ENCODE measurements around the gene ADCY3. TPM values are rescaled to one million over a fixed set of nuclear protein-coding genes. Genes with fewer than 3 reads are reported as not detected.
A peak's percentile ranks its signal among the peaks of the same experiment; 100 is the strongest.

Gene ADCY3
- total RNA-seq, 4 donors from 2014 or later: 29.3 to 51.9 (median 43.1) TPM

- TF ChIP-seq, protein P1, sequence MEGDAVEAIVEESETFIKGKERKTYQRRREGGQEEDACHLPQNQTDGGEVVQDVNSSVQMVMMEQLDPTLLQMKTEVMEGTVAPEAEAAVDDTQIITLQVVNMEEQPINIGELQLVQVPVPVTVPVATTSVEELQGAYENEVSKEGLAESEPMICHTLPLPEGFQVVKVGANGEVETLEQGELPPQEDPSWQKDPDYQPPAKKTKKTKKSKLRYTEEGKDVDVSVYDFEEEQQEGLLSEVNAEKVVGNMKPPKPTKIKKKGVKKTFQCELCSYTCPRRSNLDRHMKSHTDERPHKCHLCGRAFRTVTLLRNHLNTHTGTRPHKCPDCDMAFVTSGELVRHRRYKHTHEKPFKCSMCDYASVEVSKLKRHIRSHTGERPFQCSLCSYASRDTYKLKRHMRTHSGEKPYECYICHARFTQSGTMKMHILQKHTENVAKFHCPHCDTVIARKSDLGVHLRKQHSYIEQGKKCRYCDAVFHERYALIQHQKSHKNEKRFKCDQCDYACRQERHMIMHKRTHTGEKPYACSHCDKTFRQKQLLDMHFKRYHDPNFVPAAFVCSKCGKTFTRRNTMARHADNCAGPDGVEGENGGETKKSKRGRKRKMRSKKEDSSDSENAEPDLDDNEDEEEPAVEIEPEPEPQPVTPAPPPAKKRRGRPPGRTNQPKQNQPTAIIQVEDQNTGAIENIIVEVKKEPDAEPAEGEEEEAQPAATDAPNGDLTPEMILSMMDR (IDR thresholded peaks at IDR 0.05): no peak
- TF ChIP-seq POLR2A (IDR thresholded peaks at IDR 0.05): no peak
- H3K4me3 ChIP-seq (ENCODE audit: low read depth, poor library complexity, severe bottlenecking): no peak overlapping the region
- 98% methylated on average over 2 of the region's 2 CpGs for WGBS, 2 donors
- intact Hi-C loops (cut with DNase I; ENCODE audit: low total_unique reads): no loop called here
- DNase-seq (ENCODE audit: low spot score in 2 of 2): no peak
Measured at GRCh38 chr2:24891201-24891600, 28.8 kb downstream of the ADCY3 start.

- no peak for DNase-seq (ENCODE audit: low spot score in 2 of 2)
- TF ChIP-seq, protein P1 (IDR thresholded peaks at IDR 0.05): no peak
- no peak for TF ChIP-seq POLR2A (IDR thresholded peaks at IDR 0.05)
- whole genome bisulfite sequencing, 2 donors: 90 to 92% methylated on average over 5 of the region's 5 CpGs
- intact Hi-C loops (cut with DNase I; ENCODE audit: low total_unique reads): no loop called here
- no peak overlapping the region for H3K4me3 ChIP-seq (ENCODE audit: low read depth, poor library complexity, severe bottlenecking)
Measured at GRCh38 chr2:24889221-24889620, 30.8 kb downstream of the ADCY3 start.

DNA sequence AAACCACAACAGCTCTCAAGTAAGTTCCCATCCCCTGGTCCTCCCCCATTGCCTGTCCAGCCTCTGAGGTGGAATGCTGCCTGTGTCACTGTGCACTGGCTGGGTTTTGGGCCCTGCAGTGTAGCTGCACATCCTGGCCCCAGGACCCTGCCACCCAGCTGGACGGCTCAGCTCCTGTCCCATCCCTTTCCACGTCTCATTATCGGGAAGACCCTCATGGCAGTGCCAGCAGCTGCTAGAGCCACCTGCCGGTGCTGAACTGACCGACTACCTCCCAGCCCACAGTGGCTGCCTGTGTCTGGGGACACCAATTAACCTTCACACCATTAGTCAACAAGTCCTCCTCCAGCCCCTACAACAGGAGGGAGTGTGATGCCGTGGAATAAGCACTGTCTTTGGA is 31.9 kb downstream of the ADCY3 start:
- TF ChIP-seq POLR2A (IDR thresholded peaks at IDR 0.05): no peak
- TF ChIP-seq, protein P1 (IDR thresholded peaks at IDR 0.05): no peak
- intact Hi-C loops (cut with DNase I; ENCODE audit: low total_unique reads): no loop called here
- H3K4me3 ChIP-seq (ENCODE audit: low read depth, poor library complexity, severe bottlenecking): no peak overlapping the region
- WGBS, 2 donors: 89 to 92% methylated on average over 6 of the region's 6 CpGs
- DNase-seq (ENCODE audit: low spot score in 2 of 2): no peak

DNA sequence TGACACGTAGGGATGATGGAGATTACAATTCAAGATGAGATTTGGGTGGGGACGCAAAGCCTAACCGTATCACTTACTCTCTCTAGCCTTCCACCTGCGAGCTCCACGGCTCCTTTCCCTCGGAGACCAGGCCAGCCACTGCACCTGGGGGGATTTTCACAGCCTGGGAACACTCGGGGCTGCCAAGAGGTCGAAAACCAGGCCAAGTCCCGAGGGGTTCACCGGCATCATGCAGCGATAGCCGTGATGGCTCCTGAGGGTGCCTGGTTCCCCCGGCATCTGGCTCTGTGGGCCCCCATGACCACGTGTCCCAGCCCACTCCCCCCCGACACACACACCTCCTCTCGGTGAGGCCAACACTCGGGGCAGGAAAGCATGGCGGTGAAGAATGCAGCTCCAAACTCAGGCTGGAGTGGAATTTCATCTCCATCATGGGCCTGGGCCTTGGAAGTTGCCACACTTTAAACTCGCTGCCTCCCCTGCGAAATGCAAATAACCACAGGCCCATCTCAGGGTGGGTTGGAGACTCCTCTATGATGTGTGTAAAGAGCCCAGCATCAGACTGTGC is 32.6 kb downstream of the ADCY3 start:
- intact Hi-C loops (cut with DNase I; ENCODE audit: low total_unique reads): no loop called here
- no peak for DNase-seq (ENCODE audit: low spot score in 2 of 2)
- no peak for TF ChIP-seq POLR2A (IDR thresholded peaks at IDR 0.05)
- TF ChIP-seq, protein P1 (IDR thresholded peaks at IDR 0.05): no peak
- WGBS, 2 donors: 91 to 93% methylated on average over 18 to 20 of the region's 20 CpGs
- H3K4me3 ChIP-seq (ENCODE audit: low read depth, poor library complexity, severe bottlenecking): no peak overlapping the region

DNA sequence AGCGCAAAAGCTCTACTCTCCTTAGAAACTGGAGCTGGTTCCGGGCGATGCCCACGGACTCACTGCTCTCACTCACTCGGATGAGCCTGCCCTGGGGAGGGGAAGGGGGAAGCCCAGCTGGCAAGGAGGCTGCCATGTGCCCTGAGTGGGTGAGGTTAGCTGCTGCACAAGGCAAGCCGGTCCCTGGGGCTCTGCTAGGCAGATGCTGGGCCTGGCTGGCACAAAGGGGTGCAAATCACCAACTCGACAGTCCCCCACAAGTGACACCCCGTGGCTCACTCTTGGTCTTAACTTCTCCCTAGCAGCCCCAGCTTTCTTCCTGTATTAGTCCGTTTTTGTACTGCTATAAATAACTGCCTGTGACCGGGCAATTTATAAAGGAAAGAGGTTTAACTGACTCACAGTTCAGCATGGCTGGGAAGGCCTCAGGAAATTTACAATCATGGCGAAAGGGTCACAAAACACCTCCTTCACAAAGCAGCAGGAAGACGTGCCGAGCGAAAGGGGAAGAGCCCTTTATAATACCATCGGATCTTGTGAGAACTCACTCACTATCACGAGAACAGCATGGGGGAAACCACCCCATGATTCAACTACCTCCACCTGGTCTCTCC is 33.2 kb downstream of the ADCY3 start:
- no peak overlapping the region for H3K4me3 ChIP-seq (ENCODE audit: low read depth, poor library complexity, severe bottlenecking)
- DNase-seq (ENCODE audit: low spot score in 2 of 2): no peak
- 71 to 77% methylated on average over 13 to 16 of the region's 16 CpGs for WGBS, 2 donors
- intact Hi-C loops (cut with DNase I; ENCODE audit: low total_unique reads): no loop called here
- TF ChIP-seq, protein P1 (IDR thresholded peaks at IDR 0.05): no peak
- no peak for TF ChIP-seq POLR2A (IDR thresholded peaks at IDR 0.05)

- 86 to 89% methylated on average over 13 of the region's 13 CpGs for WGBS, 2 donors
- intact Hi-C loops (cut with DNase I; ENCODE audit: low total_unique reads): no loop called here
- no peak overlapping the region for H3K4me3 ChIP-seq (ENCODE audit: low read depth, poor library complexity, severe bottlenecking)
- peak in 1 of 2 donors; percentile 74 for DNase-seq (ENCODE audit: low spot score in 2 of 2)
- TF ChIP-seq, protein P1 (IDR thresholded peaks at IDR 0.05): no peak
- TF ChIP-seq POLR2A (IDR thresholded peaks at IDR 0.05): no peak
Measured at GRCh38 chr2:24886126-24886501, 33.9 kb downstream of the ADCY3 start.
